Measurements from ENCODE around the gene AEN.
A peak's percentile ranks its signal among the peaks of the same experiment; 100 is the strongest.

The AEN gene

DNA sequence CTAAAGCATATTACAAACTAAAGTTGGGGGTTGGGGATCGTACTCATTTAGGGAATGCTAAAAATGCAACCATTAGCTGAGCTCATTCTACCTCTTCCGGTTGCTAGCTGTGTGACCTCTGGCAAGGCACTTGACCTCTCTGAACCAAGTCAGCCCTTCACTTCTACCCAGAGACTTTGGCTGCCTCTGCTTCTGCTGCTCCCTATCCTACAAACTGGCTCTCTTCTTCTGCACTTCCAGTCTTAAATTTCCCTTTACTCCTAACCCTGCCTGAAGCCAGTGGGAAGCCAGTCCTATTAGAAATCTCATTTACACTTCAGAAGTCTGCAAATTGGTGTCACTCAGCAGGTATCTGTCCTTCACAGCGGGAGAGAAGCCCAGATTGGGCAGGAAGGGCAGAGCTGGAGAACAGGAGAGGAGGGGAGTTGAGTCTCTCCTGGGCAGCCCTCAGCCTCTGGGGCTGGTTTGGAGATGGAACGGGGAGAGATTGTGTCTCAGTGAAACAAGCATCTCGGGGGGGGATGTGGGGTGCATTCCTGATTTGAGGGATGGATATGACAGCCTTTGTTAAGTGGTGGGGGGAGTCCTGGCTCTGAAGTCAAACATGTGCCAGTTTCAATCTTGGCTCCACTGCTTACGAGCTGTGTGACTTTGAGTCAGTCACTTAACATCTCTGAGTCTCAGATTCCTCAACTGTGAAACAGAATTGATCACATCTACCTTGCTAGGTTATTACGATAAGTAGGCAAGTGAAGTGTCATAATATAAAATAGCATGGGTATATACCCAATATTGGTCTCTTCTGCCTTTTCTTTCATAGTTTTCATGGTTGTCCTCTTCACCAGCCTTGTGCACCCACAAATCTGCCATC, 7.8 kb upstream of the AEN start:
- no peak for DNase-seq

DNA sequence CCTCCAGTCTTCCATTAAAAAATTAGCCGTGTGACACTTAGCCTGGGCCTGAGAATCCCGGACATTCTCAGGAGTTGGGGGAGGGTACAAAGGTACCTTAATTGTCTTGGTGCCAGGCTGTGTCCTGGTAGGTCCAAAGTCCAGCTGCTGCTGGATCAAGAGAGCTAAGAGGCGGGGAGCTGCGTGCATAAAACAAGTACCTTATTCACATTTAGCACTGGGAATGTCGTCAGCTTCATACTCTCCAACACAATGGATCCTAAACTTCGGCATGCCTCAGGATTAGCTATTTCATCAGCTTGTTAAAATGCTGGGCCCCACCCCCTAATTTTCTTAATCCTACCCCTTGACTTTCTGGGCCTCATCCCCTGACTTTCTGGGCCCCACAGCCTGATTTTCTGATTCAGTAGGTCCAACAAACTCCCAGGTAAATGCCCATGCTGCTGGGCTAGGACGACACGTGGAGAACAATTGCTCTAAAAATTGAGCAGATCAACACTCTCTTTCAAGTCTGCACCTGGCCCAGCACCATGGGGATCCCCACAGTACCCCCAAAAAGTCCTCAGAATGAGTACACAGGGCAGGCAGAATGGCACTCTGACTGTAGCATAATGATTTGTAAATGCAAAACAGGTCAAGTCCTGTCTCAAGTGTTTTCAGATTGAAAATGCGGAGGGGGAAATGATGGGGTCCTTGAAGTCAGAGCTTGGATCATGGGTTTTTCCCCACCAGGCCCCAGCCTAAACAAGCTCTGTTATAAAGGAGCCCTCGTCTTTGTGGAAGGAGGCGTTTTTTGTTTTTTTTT, 5.6 kb upstream of the AEN start:
- DNase-seq = no peak

DNA sequence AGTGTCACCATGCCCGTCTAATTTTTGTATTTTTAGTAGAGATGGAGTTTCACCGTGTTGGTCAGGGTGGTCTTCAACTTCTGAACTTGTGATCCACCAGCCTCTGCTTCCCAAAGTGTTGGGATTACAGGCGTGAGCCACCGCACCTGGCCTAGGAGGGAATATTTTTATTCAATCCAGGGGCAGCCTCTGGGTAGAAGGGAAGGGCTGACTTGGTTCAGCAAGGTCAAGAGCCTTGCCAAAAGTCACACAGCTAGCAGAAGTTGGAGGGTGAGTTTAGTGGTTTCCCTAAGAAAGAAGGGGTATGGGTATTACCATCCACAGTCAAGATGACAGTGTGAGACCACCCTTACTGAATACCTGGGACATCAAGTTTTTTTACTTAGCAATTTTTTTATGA, 4.9 kb upstream of the AEN start:
- DNase-seq = no peak

DNA sequence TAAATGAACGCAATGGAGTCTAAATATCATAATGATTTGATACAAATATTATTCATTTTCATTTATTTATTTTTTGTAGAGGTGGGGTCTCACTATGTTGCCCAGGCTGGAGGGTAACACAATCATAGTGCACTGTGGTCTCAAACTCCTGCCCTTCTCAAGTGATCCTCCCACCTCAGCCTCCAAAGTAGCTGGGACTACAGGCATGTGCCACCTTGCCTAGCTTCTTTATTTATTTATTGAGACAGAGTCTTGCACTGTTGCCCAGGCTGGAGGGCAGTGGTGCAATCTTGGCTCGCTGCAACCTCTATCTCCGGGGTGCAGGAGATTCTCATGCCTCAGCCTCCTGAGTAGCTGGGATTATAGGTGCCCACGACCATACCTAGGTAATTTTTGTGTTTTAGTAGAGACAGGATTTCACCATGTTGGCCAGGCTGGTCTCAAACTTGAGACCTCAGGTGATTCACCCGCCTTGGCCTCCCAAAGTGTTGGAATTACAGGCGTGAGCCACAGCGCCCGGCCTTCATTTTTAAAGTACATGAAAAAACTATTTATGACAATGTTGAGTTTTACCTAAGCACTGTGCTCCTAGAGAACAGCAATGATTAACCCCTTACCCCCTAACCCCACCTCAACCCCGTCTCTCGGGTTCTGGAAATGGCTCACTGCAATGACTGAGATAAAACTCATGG, 4.0 kb upstream of the AEN start:
- no peak for DNase-seq

DNA sequence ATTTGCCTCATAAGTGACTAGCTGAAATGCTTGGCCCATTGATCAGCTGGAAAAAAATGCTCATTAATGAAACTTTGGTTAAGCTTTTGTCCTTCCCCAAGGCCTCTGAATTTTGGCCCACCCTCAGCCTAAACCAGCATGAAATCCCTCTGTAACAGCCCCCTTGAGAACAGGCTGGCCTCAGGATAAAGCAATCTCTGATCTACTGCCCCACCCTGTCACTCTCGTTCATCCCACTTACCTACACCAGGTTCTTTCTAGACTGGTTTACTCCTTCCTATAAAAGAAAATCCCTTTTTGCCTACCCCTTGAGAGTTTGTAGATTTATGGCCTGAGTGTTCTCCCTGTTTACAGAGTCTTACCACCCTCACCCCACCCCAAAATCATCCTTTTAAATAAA, 3.4 kb upstream of the AEN start:
- DNase-seq = no peak

DNA sequence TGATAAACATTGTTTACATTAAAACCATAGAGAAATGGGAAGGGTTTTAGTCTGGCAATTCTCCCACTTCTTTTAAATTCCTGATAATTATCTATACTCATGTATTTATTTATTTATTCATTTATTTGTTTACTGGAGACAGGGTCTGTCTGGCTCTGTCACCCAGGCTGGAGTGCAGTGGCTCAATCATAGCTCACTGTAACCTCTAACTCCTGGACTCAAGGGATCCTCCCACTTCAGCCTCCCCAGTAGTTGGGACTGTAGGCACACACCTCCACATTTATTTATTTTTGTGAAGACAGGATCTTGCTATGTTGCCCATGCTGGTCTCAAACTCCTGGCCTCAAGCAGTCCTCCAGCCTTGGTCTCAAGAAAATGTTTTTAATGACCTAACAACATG, 2.5 kb upstream of the AEN start:
- DNase-seq = no peak

DNA sequence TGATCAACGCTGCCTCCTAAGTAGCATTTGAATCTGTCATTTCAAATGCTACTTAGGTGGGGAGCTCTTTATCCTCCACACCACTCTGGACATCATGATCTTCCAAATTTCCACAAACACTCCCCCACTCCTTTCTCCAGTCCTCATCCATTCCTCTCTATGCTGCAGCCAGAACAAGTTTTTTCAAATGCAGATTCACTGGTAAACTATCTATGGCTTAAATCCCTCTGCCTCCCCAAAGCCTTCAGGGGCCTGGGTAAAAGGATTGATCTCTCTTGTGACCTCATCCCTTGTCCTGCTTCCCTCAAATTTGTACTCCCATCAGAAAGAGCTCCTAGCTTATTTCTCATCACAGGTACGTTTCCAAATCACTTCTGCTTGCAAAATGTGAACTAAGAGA, 1.3 kb upstream of the AEN start:
- DNase-seq = no peak

DNA sequence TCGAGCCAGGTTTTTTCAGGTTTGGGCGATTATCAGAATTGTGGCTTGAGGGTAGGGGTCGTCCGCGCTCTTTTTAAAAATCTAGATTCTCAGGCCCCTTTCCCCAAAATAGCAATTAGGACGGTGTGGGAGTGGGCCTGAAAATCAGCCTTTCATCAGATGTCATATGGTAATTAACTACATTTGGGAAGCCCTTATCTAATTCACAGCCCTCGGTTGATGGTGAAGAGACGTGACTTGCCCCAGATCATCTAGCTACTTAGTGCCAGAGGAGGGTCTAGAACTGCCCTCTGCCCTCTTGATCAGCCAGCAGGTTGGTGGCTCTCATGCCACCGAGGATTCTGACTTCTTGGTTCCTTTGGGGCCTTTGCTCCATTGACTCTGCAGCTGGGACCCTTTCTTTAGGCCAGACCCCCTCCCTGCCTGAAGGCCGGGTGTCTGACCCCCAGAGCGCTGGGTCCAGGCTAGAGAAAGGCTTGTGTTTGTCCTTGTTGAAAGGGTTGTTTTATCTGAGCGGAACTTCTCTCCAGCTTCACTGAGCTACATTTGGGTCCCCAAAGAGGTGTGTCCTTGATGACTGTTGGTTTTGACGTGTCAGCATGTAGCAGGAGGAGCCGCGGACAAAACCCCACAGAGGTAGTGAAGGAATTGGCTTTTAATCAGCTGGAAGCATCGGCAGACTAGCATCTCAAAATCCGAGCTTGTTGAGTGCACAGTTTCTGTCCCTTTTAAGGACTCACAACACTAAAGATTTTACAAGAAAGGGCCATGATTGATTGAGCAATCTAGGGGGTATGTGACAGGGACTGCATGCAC, 857 bp downstream of the AEN start:
- DNase-seq = peak; percentile 24 to 74 (median 52)

DNA sequence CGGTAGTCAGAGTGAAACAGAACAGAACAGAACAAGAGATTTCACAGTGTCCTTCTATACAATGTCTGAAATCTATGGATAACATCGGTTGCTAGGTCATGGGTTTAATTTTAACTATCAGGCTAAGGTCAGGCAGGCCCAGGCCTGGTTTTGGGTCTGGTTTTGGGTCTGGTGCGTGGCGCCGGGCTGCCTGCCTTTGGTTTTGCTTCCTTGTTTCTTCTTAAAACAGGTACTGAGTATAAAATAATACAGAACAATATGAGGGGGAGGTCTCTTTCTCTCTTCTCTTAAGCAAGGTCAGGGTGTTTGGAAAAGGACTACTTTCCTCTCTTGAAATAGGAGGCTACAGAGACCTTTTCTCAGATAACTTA, 1.4 kb downstream of the AEN start:
- no peak for DNase-seq

DNA sequence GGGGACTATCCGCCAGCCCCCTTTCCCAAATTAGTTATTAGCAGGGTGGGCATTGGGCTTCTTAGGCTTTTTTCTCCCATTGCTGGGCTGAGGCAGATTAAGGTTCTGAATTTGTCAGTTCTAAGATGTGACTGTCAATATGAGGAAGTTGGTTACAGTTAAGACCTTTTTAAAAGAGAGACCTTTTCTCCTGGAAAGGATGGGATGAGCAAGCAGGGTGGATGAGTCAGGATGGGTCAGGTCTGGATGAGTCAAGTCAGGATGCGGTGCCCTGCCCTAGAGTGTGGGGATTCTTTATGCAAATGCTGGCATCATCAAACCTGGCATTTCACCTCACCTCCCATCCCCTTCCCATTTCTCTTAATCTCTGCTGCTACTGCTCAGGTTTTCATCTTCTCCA, 1.9 kb downstream of the AEN start:
- no peak for DNase-seq

DNA sequence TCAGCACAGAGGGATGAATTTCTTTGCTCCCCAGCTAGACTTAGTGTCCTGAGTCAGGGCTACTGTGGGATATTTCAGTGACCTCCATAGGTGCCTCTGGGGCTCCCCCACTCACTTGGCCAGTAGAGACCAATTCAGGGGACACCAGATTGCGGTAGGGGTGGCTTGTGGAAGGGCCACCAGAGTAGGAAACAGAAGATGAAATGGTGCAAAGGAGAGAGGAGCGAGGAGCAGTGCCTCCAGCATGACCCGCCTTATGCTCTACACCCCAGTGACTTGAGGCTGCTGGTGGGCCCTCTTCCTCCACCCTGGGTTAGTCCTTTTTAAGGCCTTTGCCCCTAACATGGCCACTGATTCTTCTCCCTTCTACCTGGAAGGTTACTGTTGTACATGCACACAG, 2.5 kb downstream of the AEN start:
- DNase-seq = no peak

DNA sequence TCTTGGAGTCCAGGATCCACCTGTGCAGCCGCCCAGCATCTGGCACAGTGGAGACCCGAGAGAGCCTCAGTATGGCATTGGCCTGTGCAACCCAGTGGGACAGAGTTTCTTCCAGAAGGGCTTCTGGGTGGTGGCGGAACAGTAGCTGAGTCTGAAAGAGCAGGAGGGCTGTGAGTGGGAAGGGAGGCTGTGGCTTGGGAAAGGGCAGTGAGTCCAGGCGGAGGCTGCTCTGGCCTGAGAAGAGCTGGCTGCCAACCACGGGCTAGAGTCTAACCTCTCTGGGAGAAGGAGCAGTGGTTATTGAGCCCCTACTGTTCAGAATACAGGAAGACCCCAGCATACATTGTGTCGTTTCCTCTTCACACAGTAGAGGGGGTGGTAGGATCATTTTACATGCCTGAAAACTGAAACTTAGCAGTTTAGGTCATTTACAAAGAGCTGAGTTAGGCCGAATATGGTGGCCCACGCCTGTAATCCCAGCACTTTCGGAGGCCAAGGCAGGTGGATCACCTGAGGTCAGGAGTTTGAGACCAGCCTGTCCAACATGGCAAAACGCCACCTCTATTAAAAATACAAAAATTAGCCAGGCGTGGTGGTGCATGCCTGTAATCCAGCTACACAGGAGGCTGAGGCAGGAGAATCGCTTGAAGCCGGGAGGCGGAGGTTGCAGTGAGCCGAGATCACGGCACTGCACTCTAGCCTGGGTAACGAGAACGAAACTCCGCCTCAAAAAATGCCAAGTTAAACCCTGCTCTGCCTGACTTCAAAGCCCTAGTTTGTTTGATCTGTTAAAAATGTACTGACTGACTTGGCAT, 3.2 kb downstream of the AEN start:
- DNase-seq = peak; percentile 48 to 85 (median 64)

DNA sequence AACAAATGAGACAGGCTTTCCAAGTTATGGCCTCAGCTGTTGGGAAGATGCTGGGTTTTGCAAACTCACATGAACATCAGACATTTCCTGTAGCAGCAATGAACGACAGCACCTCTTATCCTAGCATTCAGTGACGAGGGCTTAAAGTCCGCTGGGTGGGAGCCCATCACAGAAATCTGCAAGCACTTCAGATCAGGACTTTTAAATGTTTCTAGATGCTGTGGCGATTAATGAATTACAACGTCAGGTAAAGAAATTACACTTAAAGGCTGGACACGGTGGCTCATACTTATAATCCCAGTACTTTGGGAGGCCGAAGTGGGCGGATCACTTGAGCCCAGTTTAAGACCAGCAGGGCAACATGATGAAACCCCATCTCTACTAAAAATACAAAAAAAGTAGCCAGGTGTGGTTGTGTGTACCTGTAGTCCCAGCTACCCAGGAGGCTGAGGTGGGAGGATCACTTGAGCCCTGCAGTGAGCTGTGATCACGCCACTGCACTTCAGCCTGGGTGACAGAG, 3.9 kb downstream of the AEN start:
- no peak for DNase-seq

DNA sequence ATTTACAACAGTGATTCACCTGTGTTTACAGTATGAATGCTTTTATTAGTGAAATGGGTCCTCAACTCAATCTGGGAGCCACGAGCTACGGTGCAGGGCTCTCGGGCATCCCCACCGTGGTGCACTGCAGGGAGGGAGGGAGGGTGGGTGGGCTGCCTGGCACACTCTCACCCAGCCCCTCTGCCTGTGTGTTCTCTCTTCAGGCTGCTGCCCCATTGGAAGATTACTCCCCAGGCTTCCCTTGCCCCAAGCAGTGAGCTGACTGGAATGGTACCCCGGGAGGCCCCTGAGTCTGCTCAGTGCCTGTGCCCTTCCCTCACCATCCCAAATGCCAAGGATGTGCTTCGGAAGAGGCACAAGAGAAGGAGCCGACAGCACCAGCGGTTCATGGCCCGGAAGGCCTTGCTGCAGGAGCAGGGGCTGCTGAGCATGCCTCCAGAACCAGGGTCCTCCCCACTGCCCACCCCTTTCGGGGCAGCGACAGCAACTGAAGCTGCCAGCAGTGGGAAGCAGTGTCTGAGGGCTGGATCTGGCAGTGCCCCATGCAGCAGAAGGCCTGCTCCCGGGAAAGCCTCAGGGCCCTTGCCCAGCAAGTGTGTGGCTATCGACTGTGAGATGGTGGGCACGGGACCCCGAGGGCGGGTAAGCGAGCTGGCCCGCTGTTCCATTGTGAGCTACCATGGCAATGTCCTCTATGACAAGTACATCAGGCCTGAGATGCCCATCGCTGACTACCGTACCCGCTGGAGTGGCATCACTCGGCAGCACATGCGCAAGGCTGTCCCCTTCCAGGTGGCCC, 5.0 kb downstream of the AEN start:
- no peak for DNase-seq

DNA sequence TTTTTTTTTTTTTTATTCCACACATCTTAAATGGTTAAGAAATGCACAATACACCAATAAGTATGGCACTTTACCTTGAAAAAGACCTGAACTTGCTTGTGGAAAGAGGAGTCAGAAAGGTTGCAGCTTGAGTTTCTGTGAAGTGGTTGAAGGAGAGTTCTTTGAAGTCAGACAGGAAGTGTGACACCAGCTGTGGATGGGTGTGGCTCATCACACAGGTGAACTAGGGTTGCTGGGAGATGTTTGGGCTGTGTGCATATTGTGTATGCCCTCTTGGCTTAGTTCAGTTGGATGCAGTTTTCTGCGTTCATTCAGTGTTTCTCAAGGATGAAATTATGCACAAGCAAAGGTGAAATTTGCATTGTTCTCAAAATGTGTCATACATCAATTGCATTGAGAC, 6.3 kb downstream of the AEN start:
- peak; percentile 48 to 95 (median 82) for DNase-seq

DNA sequence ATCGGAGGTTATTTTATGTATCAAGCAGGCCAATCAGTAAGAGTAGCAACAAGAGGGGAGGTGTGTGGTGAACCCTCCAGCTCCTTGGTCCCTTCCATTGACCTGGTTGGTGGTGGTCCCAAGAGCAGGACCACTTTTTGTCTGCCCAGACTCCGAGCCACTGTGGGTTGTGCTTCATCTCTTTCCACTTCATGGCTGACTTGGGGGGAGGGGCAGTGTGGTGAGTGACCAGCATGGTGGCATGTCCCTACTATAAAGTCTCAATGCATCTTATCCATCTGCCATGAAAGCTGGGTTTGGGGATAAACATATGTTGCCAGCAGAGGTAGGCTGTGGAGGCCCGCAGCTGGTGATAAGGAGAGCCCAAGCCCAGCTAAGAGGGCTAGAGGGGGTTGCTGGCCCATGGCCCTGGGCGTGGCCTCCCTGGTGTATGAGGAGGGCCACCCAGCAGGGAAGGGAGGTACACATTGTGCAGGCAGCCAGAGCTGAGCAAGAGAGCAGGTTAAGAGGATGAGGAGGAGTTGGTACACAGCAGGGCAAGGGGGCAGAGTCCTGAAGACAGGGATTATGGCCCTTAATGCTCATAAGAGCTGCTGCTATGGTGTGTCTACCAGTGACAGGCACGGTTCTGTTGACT, 7.0 kb downstream of the AEN start:
- no peak for DNase-seq

DNA sequence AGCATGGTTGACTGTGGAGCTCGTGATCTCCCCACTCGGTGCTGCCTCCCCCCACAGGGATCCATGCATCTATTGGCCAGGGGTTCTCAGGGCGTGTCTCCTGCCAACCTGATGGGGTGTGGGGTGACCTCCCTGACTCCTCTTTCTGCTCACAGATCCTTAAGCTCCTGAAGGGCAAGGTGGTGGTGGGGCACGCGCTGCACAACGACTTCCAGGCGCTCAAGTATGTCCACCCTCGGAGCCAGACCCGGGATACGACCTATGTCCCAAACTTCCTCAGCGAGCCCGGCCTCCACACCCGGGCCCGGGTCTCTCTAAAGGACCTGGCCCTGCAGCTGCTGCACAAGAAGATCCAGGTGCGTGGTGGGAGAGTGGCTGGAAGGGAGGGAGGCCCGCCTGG, 7.9 kb downstream of the AEN start:
- DNase-seq = no peak

DNA sequence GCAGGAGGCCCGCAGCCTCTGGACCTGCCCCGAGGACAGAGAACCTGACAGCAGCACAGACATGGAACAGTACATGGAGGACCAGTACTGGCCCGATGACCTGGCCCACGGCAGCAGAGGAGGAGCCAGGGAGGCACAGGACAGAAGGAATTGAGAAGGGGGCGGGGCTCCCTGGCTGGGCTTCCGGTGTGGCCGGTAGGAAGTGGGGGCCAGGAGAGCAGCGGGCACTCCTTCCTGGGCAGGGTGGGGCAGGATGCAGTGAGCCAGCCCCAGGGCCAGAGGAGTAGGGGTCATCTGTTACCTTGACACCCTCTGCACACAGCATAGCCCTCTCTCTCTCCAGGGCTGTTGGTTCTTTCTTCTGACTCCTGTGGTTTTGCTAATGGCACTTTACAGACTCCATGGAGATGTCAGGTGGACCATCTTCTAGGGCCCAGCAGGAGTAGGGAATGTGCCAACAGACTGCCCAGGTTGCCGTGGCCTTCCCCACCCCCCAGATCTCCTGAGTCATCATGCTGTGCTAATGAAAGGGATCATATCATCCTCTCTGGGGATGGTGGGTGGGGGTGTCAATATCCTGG, 9.1 kb downstream of the AEN start:
- no peak for DNase-seq

DNA sequence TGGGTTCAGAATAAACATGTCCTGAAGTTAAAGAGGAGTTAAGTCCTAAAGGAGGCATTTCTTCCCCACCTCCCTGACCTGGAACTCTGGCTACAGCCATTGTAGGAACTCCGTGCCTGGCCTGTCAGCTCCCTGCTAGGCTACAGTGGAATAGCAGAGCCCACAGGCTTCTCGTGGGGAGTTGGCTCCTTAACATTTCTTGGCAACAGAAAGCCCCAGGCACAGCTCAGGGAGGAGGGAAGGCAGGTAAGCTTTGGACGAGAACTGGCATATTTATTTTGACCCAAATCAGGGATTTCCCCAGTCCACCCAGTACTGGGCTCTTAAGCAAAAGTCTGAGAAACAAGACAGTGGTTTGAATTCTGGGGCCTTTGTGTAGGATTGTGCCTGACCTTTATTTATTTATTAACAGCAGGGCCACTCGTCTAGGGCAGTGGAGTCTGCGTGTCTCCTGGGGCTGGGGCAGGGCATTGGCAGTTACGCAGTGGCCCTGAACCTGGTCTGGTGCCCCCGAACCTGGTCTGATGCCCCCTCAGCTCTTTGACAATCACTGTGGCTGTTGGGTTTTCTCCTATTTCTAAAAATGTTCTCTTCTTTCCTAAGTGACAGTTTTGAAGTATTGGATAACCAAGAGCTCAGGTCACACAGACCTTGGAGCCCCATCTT, 9.8 kb downstream of the AEN start:
- DNase-seq = no peak
